AG10803 (cell line): ENCODE data around the gene MED12L.

ENCODE experiments used
- DNase-seq: peaks from one replicate; pipeline ENCODE4 v3.0.0; 2010; ENCODE audit warnings: low read depth
- H3K4me3 ChIP-seq: 2 replicates; pipeline ENCODE4 v1.5.1; 2011; ENCODE audit warnings: mild to moderate bottlenecking, low read length, control low read depth
- CTCF ChIP-seq: conservative IDR thresholded peaks from 2 replicates; pipeline ENCODE4 v1.5.1; 2011; ENCODE audit warnings: mild to moderate bottlenecking, low read length, control low read depth, inconsistent platforms

MED12L gene

GRCh38 chr3:151214459-151214858, 129.0 kb downstream of the MED12L start:
- no peak for DNase-seq
- no peak for TF ChIP-seq CTCF
- no peak overlapping the region for H3K4me3 ChIP-seq

- TF ChIP-seq CTCF, result no peak
- DNase-seq, result peak; percentile 60
- no peak overlapping the region for H3K4me3 ChIP-seq
These were observed 131.5 kb downstream of the MED12L start for GRCh38 chr3:151216641-151217607.

- no peak for TF ChIP-seq CTCF
These were observed 132.7 kb downstream of the MED12L start for GRCh38 chr3:151218136-151218535.

GRCh38 chr3:151219056-151219455, 133.6 kb downstream of the MED12L start:
- peak; percentile 67 for DNase-seq
- no peak overlapping the region for H3K4me3 ChIP-seq
- no peak for TF ChIP-seq CTCF

More at GRCh38 chr3:151218136-151218535, 132.7 kb downstream of the MED12L start:
- H3K4me3 ChIP-seq, result no peak overlapping the region
- no peak for DNase-seq

- DNase-seq, result no peak
These were observed 138.9 kb downstream of the MED12L start for GRCh38 chr3:151224268-151224866.

GRCh38 chr3:151225040-151225975, 139.8 kb downstream of the MED12L start:
- no peak for TF ChIP-seq CTCF
- DNase-seq, result no peak
- no peak overlapping the region for H3K4me3 ChIP-seq

More at GRCh38 chr3:151224268-151224866, 138.9 kb downstream of the MED12L start:
- TF ChIP-seq CTCF, result no peak
- H3K4me3 ChIP-seq, result no peak overlapping the region
